Fibroblast of peridontal ligament (primary cell): Measurements from ENCODE around the gene TSPAN32.

Experiments
- DNase-seq: peaks from one replicate; pipeline ENCODE4 v3.0.0-alpha.2; 2010; ENCODE audit errors: extremely low read depth

Gene TSPAN32

GRCh38 chr11:2301631-2302305 is at the start of gene TSPAN32, which contains the start of gene C11orf21:
Gene TSPAN32 (plus strand): TSS chr11:2302013. CDS start chr11:2302150, 137 bp downstream.
Gene C11orf21 (minus strand): TSS chr11:2301918. CDS start chr11:2301808, 110 bp downstream.
- peak; percentile 12 for DNase-seq

- no peak for DNase-seq
Observed at GRCh38 chr11:2252018-2252417, 49.8 kb upstream of the TSPAN32 start.

- no peak for DNase-seq
Observed at GRCh38 chr11:2256293-2256913, 45.4 kb upstream of the TSPAN32 start.

- DNase-seq, result no peak
Observed at GRCh38 chr11:2256951-2257700, 44.7 kb upstream of the TSPAN32 start.

GRCh38 chr11:2258501-2259465 is 43.0 kb upstream of the TSPAN32 start:
- DNase-seq, result no peak

GRCh38 chr11:2259466-2259830 is 42.4 kb upstream of the TSPAN32 start:
- DNase-seq, result no peak

- no peak for DNase-seq
Observed at GRCh38 chr11:2259897-2260451, 41.8 kb upstream of the TSPAN32 start.

GRCh38 chr11:2260491-2261364 is 41.1 kb upstream of the TSPAN32 start:
- DNase-seq, result no peak

- no peak for DNase-seq
Observed at GRCh38 chr11:2261436-2262230, 40.2 kb upstream of the TSPAN32 start.

GRCh38 chr11:2262301-2263070 is 39.3 kb upstream of the TSPAN32 start:
- no peak for DNase-seq

GRCh38 chr11:2263071-2263565 is 38.7 kb upstream of the TSPAN32 start:
- DNase-seq, result no peak

GRCh38 chr11:2263724-2264360 is 38.0 kb upstream of the TSPAN32 start:
- no peak for DNase-seq

GRCh38 chr11:2264366-2265053 is 37.3 kb upstream of the TSPAN32 start:
- DNase-seq, result no peak

- DNase-seq, result no peak
Observed at GRCh38 chr11:2265396-2265795, 36.4 kb upstream of the TSPAN32 start.

- no peak for DNase-seq
Observed at GRCh38 chr11:2265854-2266585, 35.8 kb upstream of the TSPAN32 start.

- DNase-seq, result no peak
Observed at GRCh38 chr11:2266586-2267305, 35.1 kb upstream of the TSPAN32 start.
